Measurements from ENCODE around the gene FBN2. TPM values are rescaled to one million over a fixed set of nuclear protein-coding genes. Genes with fewer than 3 reads are reported as not detected.

The FBN2 gene
- total RNA-seq, 1 experiment from 2014 or later: 193 TPM

DNA sequence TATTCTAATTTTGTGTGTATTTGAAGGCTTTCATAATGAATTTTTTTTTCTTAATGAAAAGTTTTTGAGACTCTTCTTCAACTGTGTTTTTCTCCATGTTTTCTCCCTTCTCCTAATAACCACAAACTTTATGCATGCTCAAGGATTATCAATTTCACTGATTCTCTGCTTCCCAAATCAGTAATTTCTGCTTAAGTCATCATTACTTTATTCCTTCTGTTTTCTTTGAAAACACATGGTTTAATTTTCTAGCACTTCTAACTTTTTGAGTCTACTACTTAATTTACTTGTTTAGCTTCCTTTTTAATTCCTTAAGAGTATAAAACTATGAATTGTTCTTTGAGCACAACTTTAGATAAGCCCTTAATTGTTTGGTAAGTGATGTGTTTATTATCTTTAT lies 11.5 kb upstream of the FBN2 start:
- DNase-seq (ENCODE audit: unreplicated experiment): no peak
- intact Hi-C loops (cut with micrococcal nuclease): no loop called here
- POLR2A ChIA-PET: interaction anchor here (0.5 to 1.2 kb wide), 2 partner anchors 11 to 20 kb away, joined by 3 read pairs; no protein-coding TSS in a partner anchor
- H3K4me1 Mint-ChIP-seq (ENCODE audit: insufficient read depth, unreplicated experiment): no peaks in the 10 kb centered on the region
- no peak overlapping the region for H3K4me3 Mint-ChIP-seq (ENCODE audit: unreplicated experiment)
- H3K27me3 Mint-ChIP-seq (ENCODE audit: insufficient read depth, unreplicated experiment): no peaks in the 10 kb centered on the region
- H3K36me3 Mint-ChIP-seq (ENCODE audit: insufficient read depth, unreplicated experiment): no peaks in the 10 kb centered on the region
- peaks cover 13% of the 10 kb centered on the region for H3K9me3 Mint-ChIP-seq (ENCODE audit: unreplicated experiment)
- no peak overlapping the region for H3K27ac Mint-ChIP-seq (ENCODE audit: low read depth, unreplicated experiment)
- CTCF ChIA-PET: no interaction called here
- BruUV-seq (replicated peaks): no TSS peak
- TF ChIP-seq, protein P1, sequence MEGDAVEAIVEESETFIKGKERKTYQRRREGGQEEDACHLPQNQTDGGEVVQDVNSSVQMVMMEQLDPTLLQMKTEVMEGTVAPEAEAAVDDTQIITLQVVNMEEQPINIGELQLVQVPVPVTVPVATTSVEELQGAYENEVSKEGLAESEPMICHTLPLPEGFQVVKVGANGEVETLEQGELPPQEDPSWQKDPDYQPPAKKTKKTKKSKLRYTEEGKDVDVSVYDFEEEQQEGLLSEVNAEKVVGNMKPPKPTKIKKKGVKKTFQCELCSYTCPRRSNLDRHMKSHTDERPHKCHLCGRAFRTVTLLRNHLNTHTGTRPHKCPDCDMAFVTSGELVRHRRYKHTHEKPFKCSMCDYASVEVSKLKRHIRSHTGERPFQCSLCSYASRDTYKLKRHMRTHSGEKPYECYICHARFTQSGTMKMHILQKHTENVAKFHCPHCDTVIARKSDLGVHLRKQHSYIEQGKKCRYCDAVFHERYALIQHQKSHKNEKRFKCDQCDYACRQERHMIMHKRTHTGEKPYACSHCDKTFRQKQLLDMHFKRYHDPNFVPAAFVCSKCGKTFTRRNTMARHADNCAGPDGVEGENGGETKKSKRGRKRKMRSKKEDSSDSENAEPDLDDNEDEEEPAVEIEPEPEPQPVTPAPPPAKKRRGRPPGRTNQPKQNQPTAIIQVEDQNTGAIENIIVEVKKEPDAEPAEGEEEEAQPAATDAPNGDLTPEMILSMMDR (IDR thresholded peaks at IDR 0.05; ENCODE audit: unreplicated experiment): no peak

DNA sequence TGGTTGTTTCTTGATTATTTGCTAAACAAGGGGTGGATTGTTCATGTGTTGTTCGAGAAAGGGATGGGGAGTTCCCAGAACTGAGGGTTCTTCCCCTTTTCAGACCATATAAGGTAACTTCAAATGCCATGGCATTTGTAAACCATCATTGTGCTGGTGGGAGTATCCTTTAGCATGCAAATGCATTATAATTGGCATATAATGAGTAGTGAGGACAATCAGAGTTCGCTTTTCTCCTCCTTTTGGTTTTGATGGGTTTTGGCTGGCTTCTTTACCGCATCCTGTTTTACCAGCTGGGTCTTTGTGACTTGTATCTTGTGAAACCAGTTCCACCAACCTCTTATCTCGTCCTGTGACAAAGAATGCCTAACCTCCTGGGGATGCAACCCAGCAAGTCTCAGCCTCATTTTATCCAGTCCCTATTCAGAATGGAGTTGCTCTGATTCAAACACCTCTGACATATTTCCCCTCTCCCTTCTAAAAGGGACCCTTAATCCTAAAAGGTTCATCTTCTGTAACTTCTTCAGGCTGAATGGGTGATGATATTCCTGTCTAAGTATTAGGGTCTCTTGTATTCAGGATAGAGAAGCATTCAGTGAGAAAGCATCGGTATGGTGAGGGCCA lies 8.7 kb upstream of the FBN2 start:
- ChIA-PET POLR2A (interaction anchor here (0.6 kb wide), 1 partner anchor 50 kb away, joined by 3 read pairs; no protein-coding TSS in a partner anchor), CTCF (interaction anchor here (0.5 to 0.8 kb wide), 3 partner anchors 117 to 1027 kb away, joined by 3 to 6 read pairs (median 3); no protein-coding TSS in a partner anchor)
- Mint-ChIP-seq H3K27me3 (ENCODE audit: insufficient read depth, unreplicated experiment) (no peaks in the 10 kb centered on the region), H3K9me3 (ENCODE audit: unreplicated experiment) (peaks cover 14% of the 10 kb centered on the region), H3K27ac (ENCODE audit: low read depth, unreplicated experiment) (no peak overlapping the region), H3K4me3 (ENCODE audit: unreplicated experiment) (no peak overlapping the region), H3K4me1 (ENCODE audit: insufficient read depth, unreplicated experiment) (no peaks in the 10 kb centered on the region), H3K36me3 (ENCODE audit: insufficient read depth, unreplicated experiment) (no peaks in the 10 kb centered on the region)
- BruUV-seq (replicated peaks): no TSS peak
- intact Hi-C loops (cut with micrococcal nuclease): no loop called here
- TF ChIP-seq, protein P1 (IDR thresholded peaks at IDR 0.05; ENCODE audit: unreplicated experiment): no peak
- no peak for DNase-seq (ENCODE audit: unreplicated experiment)

DNA sequence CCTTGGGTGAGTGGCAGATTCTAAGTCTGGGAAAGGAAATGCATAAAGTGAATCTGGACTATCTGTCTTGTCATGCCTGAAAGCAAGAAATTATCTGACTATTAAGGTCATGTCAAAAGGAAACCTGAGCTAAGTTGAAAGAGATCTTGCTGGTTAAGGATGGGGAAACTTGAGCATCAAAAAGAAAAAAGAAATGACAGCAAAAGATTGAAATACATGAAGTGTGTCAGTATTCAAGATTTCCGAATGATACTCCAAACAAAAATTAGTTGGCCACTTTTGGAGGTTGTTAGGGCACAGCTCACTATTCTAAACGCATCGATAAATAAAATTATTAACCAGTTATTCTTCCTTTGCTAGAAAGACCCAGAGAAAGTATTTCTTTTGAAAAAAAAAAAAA lies 3.3 kb upstream of the FBN2 start:
- no TSS peak for BruUV-seq (replicated peaks)
- Mint-ChIP-seq H3K9me3 (ENCODE audit: unreplicated experiment) (peaks cover 14% of the 10 kb centered on the region), H3K36me3 (ENCODE audit: insufficient read depth, unreplicated experiment) (no peaks in the 10 kb centered on the region), H3K4me3 (ENCODE audit: unreplicated experiment) (no peak overlapping the region), H3K27ac (ENCODE audit: low read depth, unreplicated experiment) (no peak overlapping the region), H3K27me3 (ENCODE audit: insufficient read depth, unreplicated experiment) (no peaks in the 10 kb centered on the region), H3K4me1 (ENCODE audit: insufficient read depth, unreplicated experiment) (peaks cover 6% of the 10 kb centered on the region)
- intact Hi-C loops (cut with micrococcal nuclease): no loop called here
- DNase-seq (ENCODE audit: unreplicated experiment): no peak
- TF ChIP-seq, protein P1 (IDR thresholded peaks at IDR 0.05; ENCODE audit: unreplicated experiment): no peak
- CTCF ChIA-PET: interaction anchor here (0.9 to 1.2 kb wide), 2 partner anchors 9 to 22 kb away, joined by 3 to 4 read pairs; no protein-coding TSS in a partner anchor
- POLR2A ChIA-PET: interaction anchor here (0.6 kb wide), 1 partner anchor 89 kb away, joined by 3 read pairs; no protein-coding TSS in a partner anchor

DNA sequence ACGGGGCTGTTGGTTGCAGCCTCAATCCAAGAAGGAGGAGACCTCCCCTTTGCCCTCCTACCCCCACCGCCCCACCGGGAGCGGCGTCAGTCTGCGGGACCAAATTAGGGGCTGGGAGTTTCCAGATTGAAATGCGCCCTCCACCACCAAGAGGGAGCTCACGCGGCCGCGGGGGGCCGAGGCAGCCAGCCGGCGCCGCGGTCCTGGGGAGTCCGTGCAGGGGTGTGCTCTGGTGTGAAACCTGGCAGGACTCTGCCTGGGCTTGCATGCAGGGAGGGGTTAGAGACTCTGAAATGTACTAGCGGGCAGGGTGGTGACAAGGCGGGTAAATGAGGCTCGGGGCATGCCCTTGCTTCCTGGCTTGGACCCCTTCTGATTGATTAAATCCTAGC lies 989 bp upstream of the FBN2 start:
- Mint-ChIP-seq H3K4me3 (ENCODE audit: unreplicated experiment) (peak overlapping the region; percentile 79), H3K27ac (ENCODE audit: low read depth, unreplicated experiment) (peak overlapping the region; percentile 26), H3K9me3 (ENCODE audit: unreplicated experiment) (peaks cover 7% of the 10 kb centered on the region), H3K4me1 (ENCODE audit: insufficient read depth, unreplicated experiment) (peaks cover 20% of the 10 kb centered on the region), H3K36me3 (ENCODE audit: insufficient read depth, unreplicated experiment) (no peaks in the 10 kb centered on the region), H3K27me3 (ENCODE audit: insufficient read depth, unreplicated experiment) (no peaks in the 10 kb centered on the region)
- intact Hi-C loops (cut with micrococcal nuclease): loop anchor here (2.0 to 10.0 kb wide), 5 partner anchors 40 to 556 kb away; partner anchors contain the start of gene ISOC1
- ChIA-PET POLR2A (interaction anchor here (0.8 to 1.5 kb wide), 5 partner anchors 12 to 246 kb away, joined by 3 to 7 read pairs (median 3); no protein-coding TSS in a partner anchor), CTCF (interaction anchor here (1.0 kb wide), 1 partner anchor 129 kb away, joined by 4 read pairs; no protein-coding TSS in a partner anchor)
- TF ChIP-seq, protein P1 (IDR thresholded peaks at IDR 0.05; ENCODE audit: unreplicated experiment): no peak
- peak; percentile 65 for DNase-seq (ENCODE audit: unreplicated experiment)
- BruUV-seq (replicated peaks): no TSS peak
